Measurements from ENCODE around the gene PPP1R3F.

PPP1R3F gene

GRCh38 chrX:49249616-49250015 lies 20.0 kb upstream of the PPP1R3F start:
- DNase-seq (ENCODE audit: low read depth, low spot score): no peak

- no peak for DNase-seq (ENCODE audit: low read depth, low spot score)
These were observed 19.5 kb upstream of the PPP1R3F start for GRCh38 chrX:49250066-49250465.

- DNase-seq (ENCODE audit: low read depth, low spot score): no peak
These were observed 19.0 kb upstream of the PPP1R3F start for GRCh38 chrX:49250578-49250977.

GRCh38 chrX:49251325-49251724 lies 18.3 kb upstream of the PPP1R3F start:
- DNase-seq (ENCODE audit: low read depth, low spot score): no peak

- DNase-seq (ENCODE audit: low read depth, low spot score): no peak
These were observed 15.0 kb upstream of the PPP1R3F start for GRCh38 chrX:49254639-49255038.

GRCh38 chrX:49256268-49256995 lies 13.2 kb upstream of the PPP1R3F start:
- DNase-seq (ENCODE audit: low read depth, low spot score): no peak

- DNase-seq (ENCODE audit: low read depth, low spot score): no peak
These were observed 12.4 kb upstream of the PPP1R3F start for GRCh38 chrX:49257074-49257790.

GRCh38 chrX:49257846-49258748 lies 11.5 kb upstream of the PPP1R3F start:
- no peak for DNase-seq (ENCODE audit: low read depth, low spot score)

- DNase-seq (ENCODE audit: low read depth, low spot score): no peak
These were observed 10.9 kb upstream of the PPP1R3F start for GRCh38 chrX:49258749-49259124.

GRCh38 chrX:49260221-49260985 lies 9.2 kb upstream of the PPP1R3F start:
- no peak for DNase-seq (ENCODE audit: low read depth, low spot score)

GRCh38 chrX:49262603-49263002 lies 7.0 kb upstream of the PPP1R3F start:
- DNase-seq (ENCODE audit: low read depth, low spot score): no peak

- no peak for DNase-seq (ENCODE audit: low read depth, low spot score)
These were observed 6.0 kb upstream of the PPP1R3F start for GRCh38 chrX:49263631-49264030.

- no peak for DNase-seq (ENCODE audit: low read depth, low spot score)
These were observed 5.1 kb upstream of the PPP1R3F start, which contains the start of gene FOXP3 for GRCh38 chrX:49264460-49264859. Gene FOXP3 (minus strand): TSS chrX:49264710. CDS start chrX:49258505, 6,205 bp downstream.

- DNase-seq (ENCODE audit: low read depth, low spot score): no peak
These were observed 2.8 kb upstream of the PPP1R3F start for GRCh38 chrX:49266523-49267445.

- no peak for DNase-seq (ENCODE audit: low read depth, low spot score)
These were observed 937 bp upstream of the PPP1R3F start for GRCh38 chrX:49268702-49269009.

GRCh38 chrX:49269010-49269766 lies 405 bp upstream of the PPP1R3F start:
- peak; percentile 87 for DNase-seq (ENCODE audit: low read depth, low spot score)

GRCh38 chrX:49270249-49270921 lies 792 bp downstream of the PPP1R3F start:
- DNase-seq (ENCODE audit: low read depth, low spot score): no peak

GRCh38 chrX:49271341-49271740 lies 1.7 kb downstream of the PPP1R3F start:
- DNase-seq (ENCODE audit: low read depth, low spot score): no peak

GRCh38 chrX:49272421-49272820 lies 2.8 kb downstream of the PPP1R3F start:
- DNase-seq (ENCODE audit: low read depth, low spot score): no peak

Measured in activated CD4-positive, CD25-positive, alpha-beta regulatory T cell treated with anti-CD3 and anti-CD28 coated beads, Interleukin-2, amount 50 U/mL, for 16 hours (primary cell).